Mesendoderm (in vitro differentiated cells): ENCODE data around the gene SLC40A1.

Source experiments
- DNase-seq: peaks from one replicate; pipeline ENCODE4 v3.0.0; 2013
- H2AK5ac ChIP-seq: 2 replicates; pipeline ENCODE4 v1.6.1; 2013; ENCODE audit warnings: low read length, inconsistent platforms
- H2BK120ac ChIP-seq: 2 replicates; pipeline ENCODE4 v1.6.1; 2013; ENCODE audit warnings: low read depth, mild to moderate bottlenecking, low read length, moderate library complexity, mixed read lengths
- H2BK15ac ChIP-seq: replicated peaks from 2 replicates; pipeline ENCODE4 v1.6.1; 2013; ENCODE audit warnings: low read depth, mild to moderate bottlenecking, moderate library complexity
- H2BK5ac ChIP-seq: 2 replicates; pipeline ENCODE4 v1.6.1; 2013; ENCODE audit warnings: low read length, inconsistent platforms
- H3K18ac ChIP-seq: 2 replicates; pipeline ENCODE4 v1.6.1; 2013; ENCODE audit warnings: mild to moderate bottlenecking, low read length, mixed read lengths
- H3K23ac ChIP-seq: one replicate; pipeline ENCODE4 v1.6.1; 2013; ENCODE audit warnings: low read length
- H3K27ac ChIP-seq: 2 replicates; pipeline ENCODE4 v1.5.1; 2013; ENCODE audit warnings: low read depth, mild to moderate bottlenecking, inconsistent platforms, low read length, moderate library complexity
- H3K27me3 ChIP-seq: 2 replicates; pipeline ENCODE4 v1.6.1; 2013; ENCODE audit warnings: low read length, control low read depth, mild to moderate bottlenecking, inconsistent platforms; ENCODE audit not compliant: insufficient read depth, poor library complexity
- H3K36me3 ChIP-seq: 2 replicates; pipeline ENCODE4 v1.6.1; 2013; ENCODE audit warnings: low read length, inconsistent platforms; ENCODE audit not compliant: control insufficient read depth, insufficient read depth
- H3K4ac ChIP-seq: one replicate; pipeline ENCODE4 v1.6.1; 2013; ENCODE audit warnings: low read depth, mild to moderate bottlenecking, low read length, moderate library complexity
- H3K4me1 ChIP-seq: 2 replicates; pipeline ENCODE4 v1.6.1; 2013; ENCODE audit warnings: low read depth, low read length, inconsistent platforms; ENCODE audit not compliant: control insufficient read depth
- H3K4me2 ChIP-seq: 2 replicates; pipeline ENCODE4 v1.6.1; 2013; ENCODE audit warnings: low read length
- H3K4me3 ChIP-seq: 2 replicates; pipeline ENCODE4 v1.5.1; 2013; ENCODE audit warnings: mild to moderate bottlenecking, low read length
- H3K56ac ChIP-seq: one replicate; pipeline ENCODE4 v1.6.1; 2013; ENCODE audit warnings: low read length
- H3K79me1 ChIP-seq: 2 replicates; pipeline ENCODE4 v1.6.1; 2013; ENCODE audit warnings: low read length, inconsistent platforms
- H3K79me2 ChIP-seq: 2 replicates; pipeline ENCODE4 v1.6.1; 2013; ENCODE audit warnings: mild to moderate bottlenecking, low read length; ENCODE audit not compliant: control insufficient read depth, insufficient read depth
- H3K9ac ChIP-seq: 2 replicates; pipeline ENCODE4 v1.6.1; 2013; ENCODE audit warnings: low read length, inconsistent platforms
- H4K5ac ChIP-seq: one replicate; pipeline ENCODE4 v1.6.1; 2013; ENCODE audit warnings: low read length
- H4K8ac ChIP-seq: one replicate; pipeline ENCODE4 v1.6.1; 2013; ENCODE audit warnings: low read depth, mild to moderate bottlenecking, control low read depth, low read length, moderate library complexity
- WGBS: extraction: QIAGEN DNeasy Blood & Tissue Kit; methylation state at CpG from one replicate; pipeline ENCODE4 v1.1.7; 2013; ENCODE audit warnings: low lambda C conversion rate, missing lambda C conversion rate; ENCODE audit not compliant: insufficient coverage; ENCODE audit errors: extremely low coverage; 5-methylcytosine and 5-hydroxymethylcytosine counted together

Gene SLC40A1

GRCh38 chr2:189541591-189541990 is 39.0 kb downstream of the SLC40A1 start:
- Histone ChIP-seq H2BK5ac (no peak overlapping the region), H3K56ac (no peak overlapping the region), H4K8ac (no peak overlapping the region), H3K27ac (no peak overlapping the region), H3K4me1 (no peaks in the 10 kb centered on the region), H3K79me2 (no peaks in the 10 kb centered on the region), H3K9ac (no peak overlapping the region), H2BK120ac (no peak overlapping the region), H3K4me2 (no peak overlapping the region), H3K4me3 (no peak overlapping the region), H4K5ac (no peak overlapping the region), H3K36me3 (no peaks in the 10 kb centered on the region), H2BK15ac (no peak overlapping the region), H3K79me1 (no peaks in the 10 kb centered on the region), H3K27me3 (no peaks in the 10 kb centered on the region), H3K18ac (no peak overlapping the region), H2AK5ac (no peak overlapping the region), H3K23ac (no peak overlapping the region), H3K4ac (no peak overlapping the region)
- DNase-seq, result no peak
- no CpG with 5 or more reads among the region's 5 CpGs for WGBS

GRCh38 chr2:189540551-189540950 is 40.0 kb downstream of the SLC40A1 start:
- no peak overlapping the region for H2BK5ac ChIP-seq
- no peak for DNase-seq
- no peak overlapping the region for H4K5ac ChIP-seq
- H3K36me3 ChIP-seq, result no peaks in the 10 kb centered on the region
- H2AK5ac ChIP-seq, result no peak overlapping the region
- no peaks in the 10 kb centered on the region for H3K4me1 ChIP-seq
- no peak overlapping the region for H3K4me3 ChIP-seq
- H3K27me3 ChIP-seq, result no peaks in the 10 kb centered on the region
- no CpG with 5 or more reads among the region's 1 CpG for WGBS
- no peak overlapping the region for H2BK15ac ChIP-seq
- H3K27ac ChIP-seq, result no peak overlapping the region
- H3K23ac ChIP-seq, result no peak overlapping the region
- no peak overlapping the region for H3K18ac ChIP-seq
- H3K79me2 ChIP-seq, result no peaks in the 10 kb centered on the region
- no peak overlapping the region for H3K4ac ChIP-seq
- H3K79me1 ChIP-seq, result no peaks in the 10 kb centered on the region
- H4K8ac ChIP-seq, result no peak overlapping the region
- no peak overlapping the region for H3K4me2 ChIP-seq
- no peak overlapping the region for H3K9ac ChIP-seq
- H2BK120ac ChIP-seq, result no peak overlapping the region
- H3K56ac ChIP-seq, result no peak overlapping the region

- no peak for DNase-seq
- H3K4ac ChIP-seq, result no peak overlapping the region
- H3K4me1 ChIP-seq, result no peaks in the 10 kb centered on the region
- H3K56ac ChIP-seq, result no peak overlapping the region
- no peak overlapping the region for H2AK5ac ChIP-seq
- H4K5ac ChIP-seq, result no peak overlapping the region
- H3K9ac ChIP-seq, result no peak overlapping the region
- H3K27me3 ChIP-seq, result no peaks in the 10 kb centered on the region
- H2BK120ac ChIP-seq, result no peak overlapping the region
- H3K4me2 ChIP-seq, result no peak overlapping the region
- H4K8ac ChIP-seq, result no peak overlapping the region
- H2BK15ac ChIP-seq, result no peak overlapping the region
- no peak overlapping the region for H3K18ac ChIP-seq
- H3K27ac ChIP-seq, result no peak overlapping the region
- no peak overlapping the region for H2BK5ac ChIP-seq
- no peaks in the 10 kb centered on the region for H3K79me1 ChIP-seq
- no peaks in the 10 kb centered on the region for H3K79me2 ChIP-seq
- no peak overlapping the region for H3K23ac ChIP-seq
- WGBS, result no CpG with 5 or more reads among the region's 1 CpG
- no peaks in the 10 kb centered on the region for H3K36me3 ChIP-seq
- no peak overlapping the region for H3K4me3 ChIP-seq
These were observed 42.2 kb downstream of the SLC40A1 start for GRCh38 chr2:189538402-189538801.

GRCh38 chr2:189536830-189537229 is 43.8 kb downstream of the SLC40A1 start:
- no CpG with 5 or more reads among the region's 3 CpGs for WGBS
- Histone ChIP-seq H3K4me3 (no peak overlapping the region), H3K79me2 (no peaks in the 10 kb centered on the region), H3K36me3 (no peaks in the 10 kb centered on the region), H2BK5ac (no peak overlapping the region), H3K18ac (no peak overlapping the region), H3K27ac (no peak overlapping the region), H2BK15ac (no peak overlapping the region), H3K4me2 (no peak overlapping the region), H3K56ac (no peak overlapping the region), H3K9ac (no peak overlapping the region), H4K5ac (no peak overlapping the region), H3K79me1 (no peaks in the 10 kb centered on the region), H2BK120ac (no peak overlapping the region), H2AK5ac (no peak overlapping the region), H3K4me1 (no peaks in the 10 kb centered on the region), H3K23ac (no peak overlapping the region), H4K8ac (no peak overlapping the region), H3K4ac (no peak overlapping the region), H3K27me3 (no peaks in the 10 kb centered on the region)
- DNase-seq, result no peak

GRCh38 chr2:189534854-189535832 is 45.4 kb downstream of the SLC40A1 start:
- Histone ChIP-seq H3K18ac (no peak overlapping the region), H2BK15ac (no peak overlapping the region), H4K5ac (no peak overlapping the region), H3K4me1 (no peaks in the 10 kb centered on the region), H3K4me2 (no peak overlapping the region), H3K4ac (no peak overlapping the region), H3K27ac (no peak overlapping the region), H2BK5ac (no peak overlapping the region), H3K4me3 (no peak overlapping the region), H3K9ac (no peak overlapping the region), H3K36me3 (no peaks in the 10 kb centered on the region), H3K27me3 (no peaks in the 10 kb centered on the region), H2BK120ac (no peak overlapping the region), H3K56ac (no peak overlapping the region), H3K79me1 (no peaks in the 10 kb centered on the region), H3K79me2 (no peaks in the 10 kb centered on the region), H2AK5ac (no peak overlapping the region), H4K8ac (no peak overlapping the region), H3K23ac (no peak overlapping the region)
- WGBS, result no CpG with 5 or more reads among the region's 1 CpG
- no peak for DNase-seq
